Measurements from ENCODE around the gene BTBD1.

The BTBD1 gene

DNA sequence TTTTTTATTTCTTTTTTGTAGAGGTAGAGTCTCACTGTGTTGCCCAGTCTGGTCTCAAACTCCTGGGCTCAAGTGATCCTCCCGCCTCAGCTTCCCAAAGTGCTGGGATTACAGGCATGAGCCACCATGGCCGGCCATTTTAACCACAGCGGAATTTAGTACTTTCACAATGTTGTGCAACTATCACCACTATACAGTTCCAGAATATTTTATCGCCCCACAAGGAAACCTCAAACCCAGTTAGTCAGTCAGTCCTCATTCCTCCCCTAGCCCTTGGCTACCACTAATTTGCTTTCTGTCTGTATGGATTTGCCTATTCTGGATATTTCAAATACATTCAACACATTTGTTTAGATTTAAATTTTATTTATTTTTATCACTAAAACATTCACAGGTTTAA, 99.0 kb downstream of the BTBD1 start:
- H3K27me3 ChIP-seq (replicated peaks; ENCODE audit: control insufficient read depth, insufficient read depth, low read length): no peaks in the 10 kb centered on the region
- TF ChIP-seq, protein P1, sequence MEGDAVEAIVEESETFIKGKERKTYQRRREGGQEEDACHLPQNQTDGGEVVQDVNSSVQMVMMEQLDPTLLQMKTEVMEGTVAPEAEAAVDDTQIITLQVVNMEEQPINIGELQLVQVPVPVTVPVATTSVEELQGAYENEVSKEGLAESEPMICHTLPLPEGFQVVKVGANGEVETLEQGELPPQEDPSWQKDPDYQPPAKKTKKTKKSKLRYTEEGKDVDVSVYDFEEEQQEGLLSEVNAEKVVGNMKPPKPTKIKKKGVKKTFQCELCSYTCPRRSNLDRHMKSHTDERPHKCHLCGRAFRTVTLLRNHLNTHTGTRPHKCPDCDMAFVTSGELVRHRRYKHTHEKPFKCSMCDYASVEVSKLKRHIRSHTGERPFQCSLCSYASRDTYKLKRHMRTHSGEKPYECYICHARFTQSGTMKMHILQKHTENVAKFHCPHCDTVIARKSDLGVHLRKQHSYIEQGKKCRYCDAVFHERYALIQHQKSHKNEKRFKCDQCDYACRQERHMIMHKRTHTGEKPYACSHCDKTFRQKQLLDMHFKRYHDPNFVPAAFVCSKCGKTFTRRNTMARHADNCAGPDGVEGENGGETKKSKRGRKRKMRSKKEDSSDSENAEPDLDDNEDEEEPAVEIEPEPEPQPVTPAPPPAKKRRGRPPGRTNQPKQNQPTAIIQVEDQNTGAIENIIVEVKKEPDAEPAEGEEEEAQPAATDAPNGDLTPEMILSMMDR (IDR thresholded peaks at IDR 0.05; ENCODE audit: insufficient read depth, low read length, poor library complexity, severe bottlenecking): no peak
- DNase-seq (ENCODE audit: extremely low read depth, insufficient read length): no peak
- H3K4me3 ChIP-seq (replicated peaks; ENCODE audit: low read depth, low read length): no peak overlapping the region
- H3K36me3 ChIP-seq (ENCODE audit: control insufficient read depth, insufficient read depth, low read length): no peaks in the 10 kb centered on the region

DNA sequence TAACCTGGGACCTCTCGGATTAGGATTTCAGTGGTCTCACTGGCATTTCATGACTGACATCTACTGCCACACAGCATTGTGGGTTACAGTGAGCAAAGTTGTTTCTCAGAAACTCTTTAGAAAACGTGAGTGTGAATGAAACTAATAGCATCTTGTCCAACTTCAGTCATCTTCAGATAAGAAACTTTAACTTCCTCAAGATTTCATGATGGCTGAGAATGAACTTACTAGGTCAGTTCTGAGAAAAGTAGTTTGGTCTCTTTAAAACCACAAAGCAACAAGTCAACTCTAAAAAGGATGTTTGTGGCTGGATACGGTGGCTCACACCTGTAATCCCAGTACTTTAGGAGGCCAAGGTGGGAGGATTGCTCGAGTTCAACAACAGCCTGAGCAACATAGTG, 100.4 kb downstream of the BTBD1 start:
- peak; percentile 50 for DNase-seq (ENCODE audit: extremely low read depth, insufficient read length)
- Histone ChIP-seq H3K27me3 (replicated peaks; ENCODE audit: control insufficient read depth, insufficient read depth, low read length) (no peaks in the 10 kb centered on the region), H3K4me3 (replicated peaks; ENCODE audit: low read depth, low read length) (no peak overlapping the region), H3K36me3 (ENCODE audit: control insufficient read depth, insufficient read depth, low read length) (no peaks in the 10 kb centered on the region)
- TF ChIP-seq, protein P1 (IDR thresholded peaks at IDR 0.05; ENCODE audit: insufficient read depth, low read length, poor library complexity, severe bottlenecking): no peak

Data from GM06990 (cell line).